ENCODE measurements around the gene TNFSF15.

TNFSF15 gene

GRCh38 chr9:114805670-114806525 is at the start of gene TNFSF15:
Gene TNFSF15 (minus strand): TSS chr9:114806039. CDS start chr9:114806012, 27 bp downstream.
- peak within 1 kb of the TSS; percentile 69 for H3K27ac ChIP-seq
- no peak for TF ChIP-seq ZFX (IDR thresholded peaks at IDR 0.05)
- no peak for TF ChIP-seq CTCF (conservative IDR thresholded peaks at IDR 0.05)

- H3K27ac ChIP-seq = no peak overlapping the region
- TF ChIP-seq CTCF (conservative IDR thresholded peaks at IDR 0.05) (no peak), ZFX (IDR thresholded peaks at IDR 0.05) (no peak)
Measured at GRCh38 chr9:114855488-114855887, 49.6 kb upstream of the TNFSF15 start.

DNA sequence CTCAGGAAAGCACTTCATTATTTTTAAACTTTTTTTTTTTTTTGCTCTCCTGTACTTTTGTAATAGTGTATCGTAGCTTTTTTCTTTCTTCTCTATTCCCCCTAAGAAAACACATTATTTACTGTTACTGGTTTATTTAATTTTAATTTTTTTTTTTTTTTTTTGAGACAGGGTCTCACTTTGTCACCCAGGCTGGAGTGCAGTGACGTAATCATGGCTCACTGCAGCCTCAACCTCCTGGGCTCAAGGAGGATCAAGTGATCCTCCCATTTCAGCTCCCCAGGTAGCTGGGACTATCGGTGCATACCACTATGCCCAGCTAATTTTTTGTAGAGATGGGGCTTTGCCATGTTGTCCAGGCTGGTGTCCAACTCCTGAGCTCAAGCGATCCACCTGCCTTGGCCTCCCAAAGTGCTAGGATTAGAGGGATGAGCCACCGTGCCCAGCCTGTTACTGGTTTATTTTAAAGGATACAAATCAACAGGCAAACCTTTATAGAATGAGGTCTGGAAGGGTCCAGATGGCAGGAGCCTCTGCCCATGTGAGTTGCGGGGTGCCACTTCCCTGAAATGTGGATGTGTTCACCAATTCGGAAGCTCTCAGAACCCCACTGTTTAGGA is 49.0 kb upstream of the TNFSF15 start:
- no peak overlapping the region for H3K27ac ChIP-seq
- TF ChIP-seq CTCF (conservative IDR thresholded peaks at IDR 0.05) (no peak), ZFX (IDR thresholded peaks at IDR 0.05) (no peak)

GRCh38 chr9:114853071-114853855 is 47.4 kb upstream of the TNFSF15 start:
- H3K27ac ChIP-seq = no peak overlapping the region
- TF ChIP-seq ZFX (IDR thresholded peaks at IDR 0.05) (no peak), CTCF (conservative IDR thresholded peaks at IDR 0.05) (no peak)

GRCh38 chr9:114852050-114852594 is 46.3 kb upstream of the TNFSF15 start:
- no peak overlapping the region for H3K27ac ChIP-seq
- TF ChIP-seq CTCF (conservative IDR thresholded peaks at IDR 0.05) = no peak
- TF ChIP-seq ZFX (IDR thresholded peaks at IDR 0.05) = no peak

DNA sequence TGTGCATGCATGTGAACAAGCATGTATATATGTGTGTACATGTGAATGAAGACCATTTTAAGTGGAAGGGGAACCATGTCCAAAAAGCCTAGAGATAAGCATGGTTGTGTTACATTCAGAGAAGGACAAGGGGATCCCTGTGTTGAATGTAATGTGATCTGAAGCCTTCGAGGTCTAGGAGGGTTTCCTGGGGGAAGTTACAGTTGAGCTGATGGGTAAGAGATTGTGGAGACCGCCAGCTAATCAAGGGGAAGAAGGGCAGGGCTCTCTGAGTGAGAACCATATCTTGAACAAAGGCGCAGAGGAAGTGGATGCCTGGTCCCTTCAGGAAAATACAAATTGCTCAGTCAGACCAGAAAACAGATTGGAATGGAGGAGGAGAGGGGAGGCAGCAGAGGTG is 45.5 kb upstream of the TNFSF15 start:
- no peak for TF ChIP-seq CTCF (conservative IDR thresholded peaks at IDR 0.05)
- TF ChIP-seq ZFX (IDR thresholded peaks at IDR 0.05) = no peak
- no peak overlapping the region; the same call in 1 of the 2 replicates for H3K27ac ChIP-seq

Measured in C4-2B (cell line).